GM21528 (cell line): ENCODE data around the gene TBX2.
"Not testable (repeated sequence)": the region's sequence is repeated elsewhere in the genome, so short reads cannot be mapped to it uniquely, and the experiment has no call there.

ENCODE experiments used
- ATAC-seq: cut with Tn5 transposase; IDR thresholded peaks from one replicate; pipeline ENCODE4 v1.9.1; 2021; ENCODE audit warnings: mild to moderate bottlenecking, moderate library complexity; ENCODE audit not compliant: unreplicated experiment, low FRiP score

Gene TBX2

GRCh38 chr17:61399131-61400065, at the start of gene TBX2:
Gene TBX2, plus strand, starts transcription at chr17:61399843. Its CDS starts 334 bp downstream, at chr17:61400177.
- no peak for ATAC-seq

- ATAC-seq = no peak
Measured at GRCh38 chr17:61351745-61352407, 47.8 kb upstream of the TBX2 start.

- ATAC-seq = no peak
Measured at GRCh38 chr17:61352408-61352770, 47.3 kb upstream of the TBX2 start.

GRCh38 chr17:61352781-61353491, 46.7 kb upstream of the TBX2 start:
- no peak for ATAC-seq

- ATAC-seq = no peak
Measured at GRCh38 chr17:61353615-61354014, 46.0 kb upstream of the TBX2 start.

GRCh38 chr17:61354895-61355874, 44.5 kb upstream of the TBX2 start:
- no peak for ATAC-seq

- ATAC-seq = not testable (repeated sequence)
Measured at GRCh38 chr17:61357061-61357460, 42.6 kb upstream of the TBX2 start.

GRCh38 chr17:61359513-61359912, 40.1 kb upstream of the TBX2 start:
- ATAC-seq = not testable (repeated sequence)

- no peak for ATAC-seq
Measured at GRCh38 chr17:61360318-61360943, 39.2 kb upstream of the TBX2 start.

GRCh38 chr17:61361084-61361483, 38.6 kb upstream of the TBX2 start:
- ATAC-seq = no peak

- ATAC-seq = no peak
Measured at GRCh38 chr17:61362396-61362795, 37.2 kb upstream of the TBX2 start.

GRCh38 chr17:61362852-61363600, 36.6 kb upstream of the TBX2 start:
- ATAC-seq = no peak

- ATAC-seq = no peak
Measured at GRCh38 chr17:61363601-61364462, 35.8 kb upstream of the TBX2 start.

- ATAC-seq = no peak
Measured at GRCh38 chr17:61364463-61364846, 35.2 kb upstream of the TBX2 start.

GRCh38 chr17:61366076-61366714, 33.4 kb upstream of the TBX2 start:
- no peak for ATAC-seq

- no peak for ATAC-seq
Measured at GRCh38 chr17:61366715-61367413, 32.8 kb upstream of the TBX2 start.
